ENCODE results near the gene FSD2. TPM values are rescaled to one million over a fixed set of nuclear protein-coding genes. Genes with fewer than 3 reads are reported as not detected.

FSD2 gene
- total and polyA plus RNA-seq, 9 donors: 0.01 to 0.05 TPM; not detected in 7

- H3K4me3 ChIP-seq: no peak overlapping the region
- 91 to 94% (median 92%) methylated on average over 11 of the region's 11 CpGs for WGBS, 3 donors
- TF ChIP-seq EP300 (IDR thresholded peaks at IDR 0.05) (no peak), POLR2A (IDR thresholded peaks at IDR 0.05) (no peak)
- TF ChIP-seq, protein P1, sequence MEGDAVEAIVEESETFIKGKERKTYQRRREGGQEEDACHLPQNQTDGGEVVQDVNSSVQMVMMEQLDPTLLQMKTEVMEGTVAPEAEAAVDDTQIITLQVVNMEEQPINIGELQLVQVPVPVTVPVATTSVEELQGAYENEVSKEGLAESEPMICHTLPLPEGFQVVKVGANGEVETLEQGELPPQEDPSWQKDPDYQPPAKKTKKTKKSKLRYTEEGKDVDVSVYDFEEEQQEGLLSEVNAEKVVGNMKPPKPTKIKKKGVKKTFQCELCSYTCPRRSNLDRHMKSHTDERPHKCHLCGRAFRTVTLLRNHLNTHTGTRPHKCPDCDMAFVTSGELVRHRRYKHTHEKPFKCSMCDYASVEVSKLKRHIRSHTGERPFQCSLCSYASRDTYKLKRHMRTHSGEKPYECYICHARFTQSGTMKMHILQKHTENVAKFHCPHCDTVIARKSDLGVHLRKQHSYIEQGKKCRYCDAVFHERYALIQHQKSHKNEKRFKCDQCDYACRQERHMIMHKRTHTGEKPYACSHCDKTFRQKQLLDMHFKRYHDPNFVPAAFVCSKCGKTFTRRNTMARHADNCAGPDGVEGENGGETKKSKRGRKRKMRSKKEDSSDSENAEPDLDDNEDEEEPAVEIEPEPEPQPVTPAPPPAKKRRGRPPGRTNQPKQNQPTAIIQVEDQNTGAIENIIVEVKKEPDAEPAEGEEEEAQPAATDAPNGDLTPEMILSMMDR (IDR thresholded peaks at IDR 0.05): no peak
- H3K27me3 ChIP-seq: no peaks in the 10 kb centered on the region
- no peak overlapping the region for H3K27ac ChIP-seq
- intact Hi-C loops (cut with DNase I): no loop called here
- no peaks in the 10 kb centered on the region for H3K9me3 ChIP-seq
- no peak for DNase-seq
- no peaks in the 10 kb centered on the region for H3K36me3 ChIP-seq
- H3K4me1 ChIP-seq (ENCODE audit: insufficient read depth): no peaks in the 10 kb centered on the region
Observed at GRCh38 chr15:82790321-82790720, 15.5 kb downstream of the FSD2 start.

- WGBS, 3 donors: 80 to 87% (median 86%) methylated on average over 1 of the region's 1 CpG
- no peak for TF ChIP-seq POLR2A (IDR thresholded peaks at IDR 0.05)
- TF ChIP-seq, protein P1 (IDR thresholded peaks at IDR 0.05): no peak
- no peak for TF ChIP-seq EP300 (IDR thresholded peaks at IDR 0.05)
- Histone ChIP-seq H3K27me3 (no peaks in the 10 kb centered on the region), H3K27ac (no peak overlapping the region), H3K9me3 (no peaks in the 10 kb centered on the region), H3K36me3 (no peaks in the 10 kb centered on the region), H3K4me3 (no peak overlapping the region), H3K4me1 (ENCODE audit: insufficient read depth) (no peaks in the 10 kb centered on the region)
- intact Hi-C loops (cut with DNase I): no loop called here
- DNase-seq: no peak
Observed at GRCh38 chr15:82789491-82789890, 16.4 kb downstream of the FSD2 start.

DNA sequence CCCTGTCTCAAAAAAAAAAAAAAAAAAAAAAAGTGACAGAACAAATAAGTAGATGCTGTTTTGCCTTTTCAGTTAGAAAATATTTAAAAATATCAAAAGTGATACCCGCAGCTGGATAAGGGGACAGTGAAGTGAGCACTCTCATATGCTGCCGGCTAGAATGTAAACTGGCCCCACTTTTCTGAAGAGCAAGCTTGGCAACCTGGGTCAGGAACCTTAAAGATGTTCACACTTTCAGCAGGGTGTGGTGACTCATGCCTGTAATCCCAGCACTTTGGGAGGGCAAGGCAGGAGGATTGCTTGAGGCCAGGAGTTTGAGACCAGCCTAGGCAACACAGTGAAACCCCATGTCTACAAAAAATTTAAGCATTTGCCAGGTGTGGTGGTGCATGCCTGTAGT, 17.4 kb downstream of the FSD2 start:
- TF ChIP-seq EP300 (IDR thresholded peaks at IDR 0.05) (no peak), POLR2A (IDR thresholded peaks at IDR 0.05) (no peak)
- TF ChIP-seq, protein P1 (IDR thresholded peaks at IDR 0.05): no peak
- intact Hi-C loops (cut with DNase I): no loop called here
- WGBS, 3 donors: 82 to 87% (median 85%) methylated on average over 2 of the region's 2 CpGs
- H3K27me3 ChIP-seq: no peaks in the 10 kb centered on the region
- H3K4me3 ChIP-seq: no peak overlapping the region
- H3K36me3 ChIP-seq: no peaks in the 10 kb centered on the region
- no peak overlapping the region for H3K27ac ChIP-seq
- no peaks in the 10 kb centered on the region for H3K4me1 ChIP-seq (ENCODE audit: insufficient read depth)
- no peaks in the 10 kb centered on the region for H3K9me3 ChIP-seq
- DNase-seq: no peak

- H3K27ac ChIP-seq: no peak overlapping the region
- H3K4me3 ChIP-seq: no peak overlapping the region
- no peaks in the 10 kb centered on the region for H3K36me3 ChIP-seq
- intact Hi-C loops (cut with DNase I): no loop called here
- no peaks in the 10 kb centered on the region for H3K9me3 ChIP-seq
- TF ChIP-seq EP300 (IDR thresholded peaks at IDR 0.05) (no peak), POLR2A (IDR thresholded peaks at IDR 0.05) (no peak)
- TF ChIP-seq, protein P1 (IDR thresholded peaks at IDR 0.05): no peak
- H3K4me1 ChIP-seq (ENCODE audit: insufficient read depth): no peaks in the 10 kb centered on the region
- DNase-seq: no peak
- no peaks in the 10 kb centered on the region for H3K27me3 ChIP-seq
- 80 to 81% (median 80%) methylated on average over 4 of the region's 4 CpGs for WGBS, 3 donors
Observed at GRCh38 chr15:82781349-82781748, 24.5 kb downstream of the FSD2 start.

Data from ovary (tissue), 9 donors.